CD4-positive, CD25-positive, alpha-beta regulatory T cell (primary cell): ENCODE results near the gene LYPLA2. TPM values are rescaled to one million over a fixed set of nuclear protein-coding genes. Genes with fewer than 3 reads are reported as not detected.

Experiments used
- ATAC-seq, 2 donors: fragments of 150-1000 bp; cut with Tn5 transposase; one replicate each; pipeline ENCODE4 v1.10.0; 2021; ENCODE audit warnings: low read depth in 2 of 2, moderate number of reproducible peaks in 2 of 2, moderate library complexity in 1 of 2
- DNase-seq, 3 donors: peaks; one replicate each; pipeline versions ENCODE4 v3.0.0 to v3.0.0-alpha.2; 2012 to 2022; ENCODE audit warnings: mixed read lengths in 1 of 3
- H3K27ac ChIP-seq: one replicate; pipeline ENCODE4 v1.7.0; 2013; ENCODE audit warnings: mild to moderate bottlenecking, low read length; ENCODE audit not compliant: insufficient read depth, poor library complexity, severe bottlenecking
- H3K27me3 ChIP-seq: one replicate; pipeline ENCODE4 v1.7.0; 2013; ENCODE audit warnings: low read length; ENCODE audit not compliant: control insufficient read depth, insufficient read depth
- H3K36me3 ChIP-seq: one replicate; pipeline ENCODE4 v1.7.0; 2013; ENCODE audit warnings: mild to moderate bottlenecking, low read length, moderate library complexity; ENCODE audit not compliant: control insufficient read depth, insufficient read depth
- H3K4me1 ChIP-seq: 2 replicates; pipeline ENCODE4 v1.7.0; 2013; ENCODE audit warnings: mild to moderate bottlenecking, low read length; ENCODE audit not compliant: insufficient read depth, control insufficient read depth, poor library complexity, severe bottlenecking
- H3K4me3 ChIP-seq: one replicate; pipeline ENCODE4 v1.7.0; 2013; ENCODE audit warnings: low read depth, mild to moderate bottlenecking, low read length, moderate library complexity
- H3K9me3 ChIP-seq, 2 experiments: 1 replicate in 1 of 2; 2 replicates in 1 of 2; pipeline ENCODE4 v1.7.0; 2013; ENCODE audit warnings: low read length in 2 of 2, mild to moderate bottlenecking in 1 of 2, moderate library complexity in 1 of 2; ENCODE audit not compliant: control insufficient read depth in 2 of 2
- H3K27ac Mint-ChIP-seq, 3 donors: one replicate each; pipeline ENCODE4 v1.8.0; 2020 to 2022; ENCODE audit warnings: mild to moderate bottlenecking in 3 of 3, mixed read lengths in 3 of 3, moderate library complexity in 2 of 3
- H3K27me3 Mint-ChIP-seq: one replicate; pipeline ENCODE4 v1.8.0; 2022; ENCODE audit warnings: mild to moderate bottlenecking, mixed read lengths
- H3K36me3 Mint-ChIP-seq: one replicate; pipeline ENCODE4 v1.8.0; 2020; ENCODE audit warnings: mixed read lengths
- H3K4me1 Mint-ChIP-seq, 4 donors: one replicate each; pipeline ENCODE4 v1.8.0; 2020 to 2022; ENCODE audit warnings: mixed read lengths in 4 of 4, mild to moderate bottlenecking in 1 of 4
- H3K4me3 Mint-ChIP-seq, 4 donors: one replicate each; pipeline ENCODE4 v1.8.0; 2020 to 2022; ENCODE audit warnings: mild to moderate bottlenecking in 4 of 4, mixed read lengths in 4 of 4, moderate library complexity in 3 of 4
- H3K9me3 Mint-ChIP-seq, 7 donors: one replicate each; pipeline ENCODE4 v1.8.0; 2020 to 2022; ENCODE audit warnings: mixed read lengths in 7 of 7, mild to moderate bottlenecking in 3 of 7, moderate library complexity in 2 of 7
- polyA plus RNA-seq, 4 donors: library from polyadenylated mRNA; unstranded; fragments of 300-500 nt; fragmentation: Illumina TruSeq; gene quantifications; one replicate each; pipeline ENCODE4 v1.2.3, GENCODE V29; 2021
- total RNA-seq: library from RNA; stranded (reverse); gene quantifications from one replicate; pipeline ENCODE4 v1.2.3, GENCODE V29; 2022

The LYPLA2 gene
- total RNA-seq (50.4 TPM), polyA plus RNA-seq (100 to 1,000 TPM in 2 of 4 donors, 10 to 100 TPM in 2; 84.4 to 111 (median 100) TPM)

DNA sequence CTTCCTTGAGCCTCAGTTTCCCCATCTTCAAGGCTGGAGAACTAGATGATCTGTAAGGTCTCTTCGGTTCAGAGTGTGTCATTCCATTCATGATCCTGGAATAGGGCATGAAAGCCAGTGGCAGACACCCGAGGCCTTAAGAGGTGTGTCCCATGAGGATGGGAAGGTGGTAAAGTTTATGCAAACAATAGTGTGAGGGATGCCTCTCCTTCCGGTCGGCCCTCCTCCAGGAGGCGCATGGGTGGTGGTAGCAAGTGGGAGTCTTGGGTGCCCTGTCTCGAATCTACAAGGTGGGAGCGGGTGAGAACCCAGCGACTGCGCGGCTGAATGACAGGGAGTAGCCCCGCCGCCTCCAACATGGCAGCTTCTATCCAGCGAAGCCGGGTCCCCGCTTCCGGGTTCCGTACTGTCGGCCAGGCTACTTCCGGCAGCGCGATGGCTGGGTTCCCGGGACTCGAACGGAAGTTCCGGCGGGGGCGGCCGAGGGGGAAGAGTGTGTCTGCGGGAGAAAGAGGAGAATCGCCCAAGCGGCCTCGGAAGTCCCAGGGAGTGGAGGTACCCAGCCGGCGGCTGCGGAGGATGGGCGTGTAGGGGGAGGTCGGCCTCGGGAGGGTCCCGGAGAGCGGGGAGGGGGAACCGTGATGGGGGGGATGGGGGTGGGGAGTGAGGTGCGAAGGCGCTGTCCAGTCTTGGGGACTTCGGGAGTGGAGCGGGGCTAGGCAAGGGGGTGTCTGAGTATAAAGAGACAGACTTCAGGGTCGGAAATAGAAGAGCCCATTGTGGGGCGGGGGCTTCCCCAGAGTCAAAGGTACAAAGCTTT lies at the start of gene LYPLA2:
TSS of gene LYPLA2 (plus strand) at position 450 of the 820 bp plus-strand sequence. CDS start 1,538 bp downstream, outside the sequence.
- Mint-ChIP-seq H3K4me1 (peaks cover 0 to 32% (median 13%) of the 10 kb centered on the region in 4 donors), H3K9me3 (no peaks in the 10 kb centered on the region), H3K27me3 (no peaks in the 10 kb centered on the region), H3K27ac (peak within 1 kb of the TSS; percentile 86 to 98 (median 96)), H3K36me3 (peaks cover 25% of the 10 kb centered on the region), H3K4me3 (peak within 1 kb of the TSS; percentile 92 to 99 (median 98))
- H3K36me3 ChIP-seq: peaks cover 24% of the 10 kb centered on the region
- ATAC-seq (peak; percentile 91 to 92), DNase-seq (peak; percentile 82 to 92 (median 85))
- H3K4me1 ChIP-seq: peaks cover 23% of the 10 kb centered on the region
- peak within 1 kb of the TSS; percentile 86 for H3K27ac ChIP-seq
- no peaks in the 10 kb centered on the region for H3K9me3 ChIP-seq
- no peaks in the 10 kb centered on the region for H3K27me3 ChIP-seq
- peak within 1 kb of the TSS; percentile 97 for H3K4me3 ChIP-seq

DNA sequence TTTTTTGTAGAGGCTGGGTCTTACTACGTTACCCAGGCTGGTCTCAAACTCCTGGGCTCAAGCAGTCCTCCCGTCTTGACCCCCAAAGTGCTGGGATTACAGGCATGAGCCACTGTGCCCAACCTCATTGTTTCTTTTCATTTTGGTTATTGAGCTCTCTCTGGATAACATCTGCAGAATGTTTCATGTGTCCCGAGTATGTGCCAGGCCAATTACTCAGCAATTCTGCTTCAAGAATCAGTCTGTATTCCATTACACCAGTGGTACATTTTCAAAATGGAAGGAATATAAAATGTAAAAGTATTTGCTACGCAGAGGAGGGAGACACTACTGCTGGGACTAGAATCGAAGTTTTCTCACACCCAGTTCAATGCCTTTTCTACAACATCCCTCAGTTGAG lies 49.3 kb upstream of the LYPLA2 start:
- no peak overlapping the region for H3K4me3 ChIP-seq
- no peaks in the 10 kb centered on the region for H3K36me3 ChIP-seq
- no peaks in the 10 kb centered on the region for H3K27me3 ChIP-seq
- Mint-ChIP-seq H3K4me1 (peaks cover 12 to 37% (median 21%) of the 10 kb centered on the region in 4 donors), H3K36me3 (peaks cover 1% of the 10 kb centered on the region), H3K27me3 (no peaks in the 10 kb centered on the region), H3K27ac (peak overlapping the region; percentile 32 to 94 (median 74)), H3K9me3 (no peaks in the 10 kb centered on the region), H3K4me3 (peak overlapping the region; percentile 89 to 94 (median 92))
- DNase-seq: no peak
- no peak overlapping the region for H3K27ac ChIP-seq
- ATAC-seq: no peak
- H3K9me3 ChIP-seq: no peaks in the 10 kb centered on the region
- H3K4me1 ChIP-seq: peaks cover 22% of the 10 kb centered on the region

DNA sequence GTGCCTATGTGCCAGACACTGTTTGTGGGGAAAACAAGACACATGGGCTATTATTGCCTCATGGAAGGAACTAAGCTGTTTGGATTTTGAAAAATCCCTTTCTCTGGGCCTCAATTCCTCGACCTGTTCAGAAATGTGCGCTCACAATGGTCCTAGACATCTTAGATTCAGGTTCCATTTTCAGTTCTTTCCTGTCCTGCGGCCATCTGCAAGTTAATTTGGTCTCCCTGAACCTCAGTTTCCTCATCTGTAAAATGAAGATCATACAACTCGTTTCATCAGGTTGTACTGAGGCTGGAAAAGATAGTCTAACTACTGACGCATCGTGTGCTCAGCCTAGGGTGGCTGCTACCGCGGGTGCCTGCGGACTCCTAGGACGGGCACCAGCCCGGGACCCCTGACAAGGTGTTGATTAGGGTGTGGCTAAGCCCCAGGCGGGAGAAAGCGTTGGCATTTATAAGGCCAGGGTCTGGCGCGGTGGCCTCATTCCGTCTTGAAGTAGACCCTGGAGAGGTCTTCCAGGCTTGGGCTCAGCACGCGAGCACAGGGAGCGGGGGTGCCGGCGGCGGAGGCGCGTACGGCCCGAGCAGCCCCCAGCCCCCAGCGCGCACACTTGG lies 48.2 kb upstream of the LYPLA2 start:
- Histone ChIP-seq H3K27ac (peak overlapping the region; percentile 82), H3K4me3 (peak overlapping the region; percentile 84), H3K9me3 (no peaks in the 10 kb centered on the region), H3K4me1 (peaks cover 24% of the 10 kb centered on the region), H3K27me3 (no peaks in the 10 kb centered on the region), H3K36me3 (no peaks in the 10 kb centered on the region)
- Mint-ChIP-seq H3K4me3 (peak overlapping the region; percentile 89 to 94 (median 92)), H3K9me3 (no peaks in the 10 kb centered on the region), H3K27me3 (no peaks in the 10 kb centered on the region), H3K36me3 (peaks cover 4% of the 10 kb centered on the region), H3K4me1 (peaks cover 18 to 49% (median 32%) of the 10 kb centered on the region in 4 donors), H3K27ac (peak overlapping the region; percentile 86 to 95 (median 94))
- ATAC-seq: peak; percentile 18 to 45
- no peak for DNase-seq

DNA sequence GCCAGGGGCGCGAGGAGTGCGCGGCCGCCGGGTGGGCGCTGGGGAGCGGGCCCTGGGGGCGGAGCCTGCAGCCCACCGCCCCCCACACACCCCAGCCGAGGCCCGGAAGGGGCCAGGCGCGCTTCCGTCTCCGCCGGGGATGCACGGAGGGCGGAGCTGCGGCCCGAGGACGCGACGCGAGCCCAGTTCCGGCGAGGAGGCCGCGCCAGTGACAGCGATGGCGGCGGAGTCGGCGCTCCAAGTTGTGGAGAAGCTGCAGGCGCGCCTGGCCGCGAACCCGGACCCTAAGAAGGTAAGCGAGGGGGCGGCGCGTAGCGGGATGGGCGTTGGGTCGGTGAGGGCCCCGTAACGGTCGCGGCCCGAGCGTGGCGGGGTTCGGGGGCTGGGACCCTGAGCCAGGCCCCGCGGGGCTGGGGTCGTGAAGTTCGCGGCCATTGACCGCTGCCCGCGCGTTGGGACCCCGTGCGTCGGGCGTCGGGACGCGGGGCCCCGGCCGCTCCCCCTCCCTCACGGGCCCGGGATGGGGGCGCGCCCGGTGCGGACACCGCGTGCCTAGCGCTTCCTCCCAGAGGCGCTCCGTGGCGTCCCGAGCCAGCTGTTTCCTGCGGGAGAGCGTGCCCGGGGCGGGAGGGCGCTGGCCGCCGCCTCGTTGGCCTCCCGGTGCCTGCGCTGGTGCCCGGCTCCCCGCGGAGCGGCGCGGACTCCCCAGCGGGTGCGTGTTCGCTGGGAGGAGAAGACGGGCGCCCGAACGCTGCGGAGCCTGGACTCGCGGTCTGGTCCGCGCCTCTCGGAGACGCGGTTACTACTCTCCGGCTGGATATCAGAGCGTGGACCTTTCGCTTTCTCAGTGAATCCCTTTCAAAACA lies 47.4 kb upstream of the LYPLA2 start, which contains the start of gene ELOA:
TSS of gene ELOA (plus strand) at position 185 of the 866 bp plus-strand sequence. CDS start at position 218, 33 bp downstream.
- Mint-ChIP-seq H3K27ac (peak within 1 kb of the TSS; percentile 89 to 95 (median 94)), H3K36me3 (peaks cover 4% of the 10 kb centered on the region), H3K9me3 (no peaks in the 10 kb centered on the region), H3K27me3 (no peaks in the 10 kb centered on the region), H3K4me3 (peak within 1 kb of the TSS; percentile 91 to 94 (median 94)), H3K4me1 (peaks cover 19 to 57% (median 38%) of the 10 kb centered on the region in 4 donors)
- H3K27ac ChIP-seq: peak within 1 kb of the TSS; percentile 82
- peak; percentile 68 to 88 (median 77) for DNase-seq
- no peaks in the 10 kb centered on the region for H3K9me3 ChIP-seq
- no peaks in the 10 kb centered on the region for H3K36me3 ChIP-seq
- H3K4me3 ChIP-seq: peak within 1 kb of the TSS; percentile 87
- H3K4me1 ChIP-seq: peaks cover 26% of the 10 kb centered on the region
- ATAC-seq: peak; percentile 95 to 97
- no peaks in the 10 kb centered on the region for H3K27me3 ChIP-seq

DNA sequence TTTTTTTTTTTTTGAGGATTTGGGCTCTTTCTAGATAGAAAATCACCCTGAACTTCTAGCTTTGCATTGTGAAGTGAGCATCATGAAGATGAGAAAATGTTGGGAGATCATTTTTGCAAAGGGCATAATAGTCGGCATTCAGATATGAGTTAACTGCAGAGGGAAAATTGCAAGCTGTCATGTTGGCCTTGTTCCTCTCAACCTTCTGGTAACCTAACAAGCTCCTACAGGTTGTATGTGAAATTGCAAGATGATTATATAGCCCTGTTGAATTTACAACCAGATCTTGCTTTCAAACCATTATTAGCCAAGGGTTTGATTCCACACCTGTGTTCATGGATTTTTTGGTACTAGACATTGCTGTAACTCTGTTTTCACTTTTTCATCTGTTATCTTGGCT lies 45.4 kb upstream of the LYPLA2 start:
- peak in 2 of 3 donors; percentile 26 to 52 for DNase-seq
- Histone ChIP-seq H3K4me1 (peaks cover 26% of the 10 kb centered on the region), H3K36me3 (peaks cover 13% of the 10 kb centered on the region), H3K27ac (peak overlapping the region; percentile 15), H3K9me3 (no peaks in the 10 kb centered on the region), H3K4me3 (peak overlapping the region; percentile 87), H3K27me3 (no peaks in the 10 kb centered on the region)
- peaks cover 23 to 61% (median 48%) of the 10 kb centered on the region in 4 donors for H3K4me1 Mint-ChIP-seq
- H3K36me3 Mint-ChIP-seq: peaks cover 6% of the 10 kb centered on the region
- peak overlapping the region; percentile 91 to 94 (median 94) for H3K4me3 Mint-ChIP-seq
- no peaks in the 10 kb centered on the region for H3K27me3 Mint-ChIP-seq
- H3K9me3 Mint-ChIP-seq: no peaks in the 10 kb centered on the region
- ATAC-seq: no peak
- peak overlapping the region in 2 of 3 donors; percentile 18 to 92 for H3K27ac Mint-ChIP-seq

DNA sequence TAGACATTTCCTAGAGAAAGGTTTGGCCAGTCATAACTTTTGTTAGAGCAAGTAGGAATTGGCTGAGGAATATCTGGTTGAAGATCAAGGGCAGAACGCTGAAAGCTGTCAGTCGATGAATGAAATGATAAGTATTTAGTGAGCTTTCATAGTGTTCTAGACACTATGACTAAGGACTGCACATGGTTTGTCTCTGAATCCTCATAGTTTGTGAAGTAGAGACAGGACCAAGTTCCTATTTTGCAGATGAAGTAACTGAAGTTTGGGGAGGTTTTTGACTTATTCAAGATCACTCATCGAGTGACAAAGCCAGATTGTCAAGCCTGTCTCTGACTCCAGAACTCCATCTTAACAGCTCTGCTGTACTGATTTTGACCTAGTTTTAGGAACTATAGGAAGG lies 42.9 kb upstream of the LYPLA2 start:
- peaks cover 15% of the 10 kb centered on the region for H3K36me3 Mint-ChIP-seq
- H3K4me1 ChIP-seq: peaks cover 20% of the 10 kb centered on the region
- no peaks in the 10 kb centered on the region for H3K27me3 Mint-ChIP-seq
- H3K4me3 Mint-ChIP-seq: no peak overlapping the region
- DNase-seq: no peak
- H3K9me3 Mint-ChIP-seq: no peaks in the 10 kb centered on the region
- peaks cover 38% of the 10 kb centered on the region for H3K36me3 ChIP-seq
- H3K4me3 ChIP-seq: no peak overlapping the region
- H3K4me1 Mint-ChIP-seq: peaks cover 28 to 55% (median 46%) of the 10 kb centered on the region in 4 donors
- no peaks in the 10 kb centered on the region for H3K27me3 ChIP-seq
- no peaks in the 10 kb centered on the region for H3K9me3 ChIP-seq
- H3K27ac ChIP-seq: no peak overlapping the region
- ATAC-seq: no peak
- H3K27ac Mint-ChIP-seq: peak overlapping the region in 1 of 3 donors; percentile 62
